ENCODE results near the gene DNAJB8. TPM values are rescaled to one million over a fixed set of nuclear protein-coding genes. Genes with fewer than 3 reads are reported as not detected.

DNAJB8 gene
- total RNA-seq, 4 donors from 2014 or later, result not detected

GRCh38 chr3:128432301-128432970, 34.3 kb downstream of the DNAJB8 start:
- H3K27ac ChIP-seq, result no peak overlapping the region
- H3K4me3 ChIP-seq, result peak overlapping the region in 3 of 4 donors; percentile 17 to 38 (median 35)
- H3K4me1 ChIP-seq, result peaks cover 0 to 3% of the 10 kb centered on the region in 2 donors
- DNase-seq (no peak), ATAC-seq (no peak)
- H3K27me3 ChIP-seq, result peaks cover 16 to 36% (median 23%) of the 10 kb centered on the region in 3 donors
- intact Hi-C loops (cut with DNase I; ENCODE audit: low total_unique reads) (loop anchor here (10.0 kb wide), 1 partner anchor 258 kb away; no protein-coding TSS in a partner anchor), in situ Hi-C loops (cut with MboI; ENCODE audit: low sequenced_read_pairs in 4 of 4) (loop anchor here in 3 of 4 donors (10.0 to 25.0 kb wide), 2 partner anchors 155 to 162 kb away; no protein-coding TSS in a partner anchor)
- no peaks in the 10 kb centered on the region for H3K36me3 ChIP-seq
- no peak for TF ChIP-seq POLR2A (IDR thresholded peaks at IDR 0.05)
- TF ChIP-seq, protein P1, sequence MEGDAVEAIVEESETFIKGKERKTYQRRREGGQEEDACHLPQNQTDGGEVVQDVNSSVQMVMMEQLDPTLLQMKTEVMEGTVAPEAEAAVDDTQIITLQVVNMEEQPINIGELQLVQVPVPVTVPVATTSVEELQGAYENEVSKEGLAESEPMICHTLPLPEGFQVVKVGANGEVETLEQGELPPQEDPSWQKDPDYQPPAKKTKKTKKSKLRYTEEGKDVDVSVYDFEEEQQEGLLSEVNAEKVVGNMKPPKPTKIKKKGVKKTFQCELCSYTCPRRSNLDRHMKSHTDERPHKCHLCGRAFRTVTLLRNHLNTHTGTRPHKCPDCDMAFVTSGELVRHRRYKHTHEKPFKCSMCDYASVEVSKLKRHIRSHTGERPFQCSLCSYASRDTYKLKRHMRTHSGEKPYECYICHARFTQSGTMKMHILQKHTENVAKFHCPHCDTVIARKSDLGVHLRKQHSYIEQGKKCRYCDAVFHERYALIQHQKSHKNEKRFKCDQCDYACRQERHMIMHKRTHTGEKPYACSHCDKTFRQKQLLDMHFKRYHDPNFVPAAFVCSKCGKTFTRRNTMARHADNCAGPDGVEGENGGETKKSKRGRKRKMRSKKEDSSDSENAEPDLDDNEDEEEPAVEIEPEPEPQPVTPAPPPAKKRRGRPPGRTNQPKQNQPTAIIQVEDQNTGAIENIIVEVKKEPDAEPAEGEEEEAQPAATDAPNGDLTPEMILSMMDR (IDR thresholded peaks at IDR 0.05 in 4 of 5, conservative IDR thresholded peaks at IDR 0.05 in 1 of 5), result no peak
- H3K9me3 ChIP-seq, result no peaks in the 10 kb centered on the region

GRCh38 chr3:128431803-128432300, 34.8 kb downstream of the DNAJB8 start:
- TF ChIP-seq POLR2A (IDR thresholded peaks at IDR 0.05), result no peak
- TF ChIP-seq, protein P1 (IDR thresholded peaks at IDR 0.05 in 4 of 5, conservative IDR thresholded peaks at IDR 0.05 in 1 of 5), result no peak
- ATAC-seq, result no peak
- no peaks in the 10 kb centered on the region for H3K9me3 ChIP-seq
- no peak for DNase-seq
- no peak overlapping the region for H3K27ac ChIP-seq
- peaks cover 16 to 36% (median 23%) of the 10 kb centered on the region in 3 donors for H3K27me3 ChIP-seq
- H3K36me3 ChIP-seq, result no peaks in the 10 kb centered on the region
- H3K4me3 ChIP-seq, result no peak overlapping the region
- peaks cover 0 to 3% of the 10 kb centered on the region in 2 donors for H3K4me1 ChIP-seq
- in situ Hi-C loops (cut with MboI; ENCODE audit: low sequenced_read_pairs in 4 of 4), result loop anchor here in 3 of 4 donors (10.0 to 25.0 kb wide), 2 partner anchors 155 to 163 kb away; no protein-coding TSS in a partner anchor
- intact Hi-C loops (cut with DNase I; ENCODE audit: low total_unique reads), result loop anchor here (10.0 kb wide), 1 partner anchor 257 kb away; no protein-coding TSS in a partner anchor

DNA sequence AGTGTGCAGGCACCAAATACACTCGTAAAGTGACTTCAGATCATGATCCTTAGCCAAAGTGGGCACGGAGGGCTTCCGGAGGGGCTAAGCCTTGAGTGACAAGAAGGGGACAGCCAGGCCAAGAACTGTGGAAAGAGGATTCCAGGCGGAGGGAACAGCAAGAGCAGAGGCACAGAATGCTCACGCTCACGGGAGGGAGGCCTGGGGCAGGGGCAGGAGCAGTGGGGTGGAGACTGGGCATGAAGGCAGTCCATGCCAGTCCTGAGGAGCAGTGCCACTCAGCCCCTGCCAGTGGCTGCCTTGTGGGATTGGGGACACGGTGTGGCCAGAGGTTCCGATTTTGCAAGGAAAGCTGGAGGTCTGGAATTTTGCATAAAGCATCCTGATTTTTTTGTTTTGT, 36.0 kb downstream of the DNAJB8 start:
- H3K9me3 ChIP-seq, result no peaks in the 10 kb centered on the region
- peaks cover 16 to 36% (median 23%) of the 10 kb centered on the region in 3 donors for H3K27me3 ChIP-seq
- no peaks in the 10 kb centered on the region for H3K36me3 ChIP-seq
- intact Hi-C loops (cut with DNase I; ENCODE audit: low total_unique reads), result loop anchor here (10.0 kb wide), 1 partner anchor 256 kb away; no protein-coding TSS in a partner anchor
- DNase-seq (no peak), ATAC-seq (no peak)
- H3K4me1 ChIP-seq, result peaks cover 0 to 3% of the 10 kb centered on the region in 2 donors
- in situ Hi-C loops (cut with MboI; ENCODE audit: low sequenced_read_pairs in 4 of 4), result loop anchor here in 3 of 4 donors (10.0 to 25.0 kb wide), 2 partner anchors 157 to 164 kb away; no protein-coding TSS in a partner anchor
- H3K27ac ChIP-seq, result no peak overlapping the region
- H3K4me3 ChIP-seq, result no peak overlapping the region
- TF ChIP-seq POLR2A (IDR thresholded peaks at IDR 0.05), result no peak
- TF ChIP-seq, protein P1 (IDR thresholded peaks at IDR 0.05 in 4 of 5, conservative IDR thresholded peaks at IDR 0.05 in 1 of 5), result no peak

- in situ Hi-C loops (cut with MboI; ENCODE audit: low sequenced_read_pairs in 4 of 4) (loop anchor here in 3 of 4 donors (10.0 to 25.0 kb wide), 2 partner anchors 157 to 164 kb away; no protein-coding TSS in a partner anchor), intact Hi-C loops (cut with DNase I; ENCODE audit: low total_unique reads) (loop anchor here (10.0 kb wide), 1 partner anchor 256 kb away; no protein-coding TSS in a partner anchor)
- Histone ChIP-seq H3K4me3 (no peak overlapping the region), H3K4me1 (peaks cover 0 to 3% of the 10 kb centered on the region in 2 donors), H3K27ac (no peak overlapping the region), H3K9me3 (no peaks in the 10 kb centered on the region), H3K36me3 (no peaks in the 10 kb centered on the region), H3K27me3 (peaks cover 16 to 36% (median 23%) of the 10 kb centered on the region in 3 donors)
- ATAC-seq (no peak), DNase-seq (no peak)
- TF ChIP-seq, protein P1 (IDR thresholded peaks at IDR 0.05 in 4 of 5, conservative IDR thresholded peaks at IDR 0.05 in 1 of 5), result no peak
- no peak for TF ChIP-seq POLR2A (IDR thresholded peaks at IDR 0.05)
Measured at GRCh38 chr3:128430301-128430700, 36.4 kb downstream of the DNAJB8 start.
